NCI-H2196 treated with DMSO at 0.1 percent for 48 hours (cell line): ENCODE results near the gene NKX1-1.

Source experiments
- DNase-seq: peaks from one replicate; lab custom pipeline; 2025; ENCODE audit not compliant: unreplicated experiment; lab: John Stamatoyannopoulos, UW

Gene NKX1-1

GRCh38 chr4:1417522-1418390 lies 11.5 kb upstream of the NKX1-1 start:
- no peak for DNase-seq

GRCh38 chr4:1416948-1417260 lies 10.7 kb upstream of the NKX1-1 start:
- no peak for DNase-seq

GRCh38 chr4:1416051-1416947 lies 10.1 kb upstream of the NKX1-1 start:
- no peak for DNase-seq

- DNase-seq = no peak
Observed at GRCh38 chr4:1415681-1415981, 9.4 kb upstream of the NKX1-1 start.

- no peak for DNase-seq
Observed at GRCh38 chr4:1414831-1415680, 8.8 kb upstream of the NKX1-1 start.

GRCh38 chr4:1413687-1414479 lies 7.6 kb upstream of the NKX1-1 start:
- DNase-seq = no peak

GRCh38 chr4:1413204-1413663 lies 7.0 kb upstream of the NKX1-1 start:
- DNase-seq = no peak

- no peak for DNase-seq
Observed at GRCh38 chr4:1412376-1413203, 6.3 kb upstream of the NKX1-1 start.

GRCh38 chr4:1411436-1412375 lies 5.5 kb upstream of the NKX1-1 start:
- DNase-seq = no peak

GRCh38 chr4:1410491-1411325 lies 4.5 kb upstream of the NKX1-1 start:
- DNase-seq = no peak

GRCh38 chr4:1409491-1410425 lies 3.5 kb upstream of the NKX1-1 start:
- DNase-seq = no peak

GRCh38 chr4:1409079-1409478 lies 2.8 kb upstream of the NKX1-1 start:
- DNase-seq = no peak

GRCh38 chr4:1408418-1408817 lies 2.2 kb upstream of the NKX1-1 start:
- no peak for DNase-seq

GRCh38 chr4:1407657-1408333 lies 1.6 kb upstream of the NKX1-1 start:
- DNase-seq = no peak

- no peak for DNase-seq
Observed at GRCh38 chr4:1406981-1407656, 877 bp upstream of the NKX1-1 start.
